Ovary (tissue), 3 donors: ENCODE results near the gene SLIT1.

ENCODE experiments used
- POLR2A ChIP-seq: fragments of 450-650 bp; IDR thresholded peaks from one replicate; pipeline ENCODE4 v1.6.1; 2017; ENCODE audit warnings: antibody characterized with exemption, mild to moderate bottlenecking, moderate library complexity
- TF ChIP-seq, protein P1 (sequence below), 3 donors: fragments of 450-650 bp in 2 of 3; fragments of 200-600 bp in 1 of 3; IDR thresholded peaks; one replicate each; pipeline versions ENCODE4 v1.5.1 to v1.8.0; 2016 to 2022; ENCODE audit warnings: antibody characterized with exemption in 3 of 3, mild to moderate bottlenecking in 1 of 3
- donor health status: DM: no; HTN: no; CAD: no.

DNA sequence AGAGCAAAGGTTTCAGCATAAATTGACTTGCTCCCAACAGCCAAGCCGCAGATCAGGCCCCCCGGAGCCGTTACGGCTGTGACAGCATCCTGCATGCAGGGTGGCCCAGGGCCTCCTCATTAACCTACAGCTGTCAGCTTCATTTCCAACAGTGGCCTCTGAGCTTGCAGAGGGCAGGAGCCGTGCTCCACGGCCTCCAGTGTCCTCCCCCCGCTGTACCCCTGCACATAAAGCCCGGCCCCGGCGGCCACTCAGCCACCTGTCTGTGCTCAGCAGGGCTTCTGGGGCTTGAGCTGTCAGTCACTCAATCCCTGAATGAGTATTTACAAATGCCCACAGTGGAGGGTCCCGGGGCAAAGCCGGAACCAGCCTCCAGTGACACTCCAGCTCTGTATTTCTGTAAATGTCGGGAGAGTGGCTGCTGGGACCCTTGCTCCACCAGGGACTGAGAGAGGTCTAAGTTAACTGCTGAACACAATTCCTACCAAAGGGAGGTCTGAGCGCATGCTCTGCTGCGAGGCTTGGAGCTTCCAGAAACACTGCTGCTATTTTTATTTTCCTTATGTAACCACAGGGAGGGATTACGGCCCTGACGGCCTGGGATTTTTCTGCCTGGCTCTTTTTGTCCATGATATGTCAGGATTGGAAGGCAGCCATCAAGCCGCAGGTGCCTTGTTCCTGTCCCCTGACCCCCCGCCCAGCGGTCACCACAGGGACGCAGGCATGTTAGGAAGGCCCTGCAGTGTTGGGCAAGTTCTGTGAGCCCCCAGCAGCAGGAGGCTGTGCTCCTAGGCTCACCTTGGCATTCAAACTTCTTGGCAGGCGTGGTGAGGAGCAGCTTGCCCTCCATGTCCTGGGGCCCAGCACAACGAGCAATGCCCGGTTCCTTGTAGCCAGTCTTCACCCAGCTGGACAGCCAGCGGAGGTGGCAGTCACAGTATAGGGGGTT, 165.0 kb downstream of the SLIT1 start:
- TF ChIP-seq, protein P1, sequence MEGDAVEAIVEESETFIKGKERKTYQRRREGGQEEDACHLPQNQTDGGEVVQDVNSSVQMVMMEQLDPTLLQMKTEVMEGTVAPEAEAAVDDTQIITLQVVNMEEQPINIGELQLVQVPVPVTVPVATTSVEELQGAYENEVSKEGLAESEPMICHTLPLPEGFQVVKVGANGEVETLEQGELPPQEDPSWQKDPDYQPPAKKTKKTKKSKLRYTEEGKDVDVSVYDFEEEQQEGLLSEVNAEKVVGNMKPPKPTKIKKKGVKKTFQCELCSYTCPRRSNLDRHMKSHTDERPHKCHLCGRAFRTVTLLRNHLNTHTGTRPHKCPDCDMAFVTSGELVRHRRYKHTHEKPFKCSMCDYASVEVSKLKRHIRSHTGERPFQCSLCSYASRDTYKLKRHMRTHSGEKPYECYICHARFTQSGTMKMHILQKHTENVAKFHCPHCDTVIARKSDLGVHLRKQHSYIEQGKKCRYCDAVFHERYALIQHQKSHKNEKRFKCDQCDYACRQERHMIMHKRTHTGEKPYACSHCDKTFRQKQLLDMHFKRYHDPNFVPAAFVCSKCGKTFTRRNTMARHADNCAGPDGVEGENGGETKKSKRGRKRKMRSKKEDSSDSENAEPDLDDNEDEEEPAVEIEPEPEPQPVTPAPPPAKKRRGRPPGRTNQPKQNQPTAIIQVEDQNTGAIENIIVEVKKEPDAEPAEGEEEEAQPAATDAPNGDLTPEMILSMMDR (IDR thresholded peaks at IDR 0.05), result peak in 1 of 3 donors; percentile 15
- no peak for TF ChIP-seq POLR2A
